Neuron (in vitro differentiated cells): ENCODE measurements around the gene MICAL3.
"Not testable (repeated sequence)": the region's sequence is repeated elsewhere in the genome, so short reads cannot be mapped to it uniquely, and the experiment has no call there.

ENCODE experiments used
- H2AFZ ChIP-seq: one replicate; pipeline ENCODE4 v1.6.1; 2013; ENCODE audit warnings: low read depth, mild to moderate bottlenecking, inconsistent platforms, low read length, moderate library complexity
- H3K27me3 ChIP-seq: one replicate; pipeline ENCODE4 v1.6.1; 2013; ENCODE audit warnings: low read length; ENCODE audit not compliant: insufficient read depth
- H3K36me3 ChIP-seq: one replicate; pipeline ENCODE4 v1.6.1; 2013; ENCODE audit warnings: low read length; ENCODE audit not compliant: insufficient read depth
- H3K4me1 ChIP-seq: one replicate; pipeline ENCODE4 v1.6.1; 2013; ENCODE audit warnings: low read length; ENCODE audit not compliant: insufficient read depth
- H3K4me3 ChIP-seq: 2 replicates; pipeline ENCODE4 v1.5.1; 2013; ENCODE audit warnings: mild to moderate bottlenecking, low read length, moderate library complexity
- H3K9me3 ChIP-seq: one replicate; pipeline ENCODE4 v1.6.1; 2013; ENCODE audit warnings: low read length

MICAL3 gene

GRCh38 chr22:17772249-17772957, 252.0 kb downstream of the MICAL3 start:
- Histone ChIP-seq H3K27me3 (no peaks in the 10 kb centered on the region), H3K4me1 (peaks cover 24% of the 10 kb centered on the region), H3K4me3 (peak overlapping the region; percentile 61), H2AFZ (no peak overlapping the region), H3K9me3 (no peaks in the 10 kb centered on the region), H3K36me3 (no peaks in the 10 kb centered on the region)

GRCh38 chr22:17770180-17771077, 253.9 kb downstream of the MICAL3 start:
- Histone ChIP-seq H3K9me3 (no peaks in the 10 kb centered on the region), H2AFZ (no peak overlapping the region), H3K4me1 (peaks cover 21% of the 10 kb centered on the region), H3K4me3 (no peak overlapping the region), H3K36me3 (no peaks in the 10 kb centered on the region), H3K27me3 (no peaks in the 10 kb centered on the region)

- Histone ChIP-seq H3K4me1 (peaks cover 14% of the 10 kb centered on the region), H3K36me3 (no peaks in the 10 kb centered on the region), H3K27me3 (no peaks in the 10 kb centered on the region), H2AFZ (no peak overlapping the region), H3K4me3 (no peak overlapping the region), H3K9me3 (no peaks in the 10 kb centered on the region)
Measured at GRCh38 chr22:17769716-17770082, 254.7 kb downstream of the MICAL3 start.

- H3K9me3 ChIP-seq, result no peaks in the 10 kb centered on the region
- no peaks in the 10 kb centered on the region for H3K27me3 ChIP-seq
- no peak overlapping the region for H2AFZ ChIP-seq
- peaks cover 12% of the 10 kb centered on the region for H3K4me1 ChIP-seq
- H3K4me3 ChIP-seq, result no peak overlapping the region
- H3K36me3 ChIP-seq, result no peaks in the 10 kb centered on the region
Measured at GRCh38 chr22:17769013-17769715, 255.2 kb downstream of the MICAL3 start.

- H3K36me3 ChIP-seq, result no peaks in the 10 kb centered on the region
- H3K4me1 ChIP-seq, result peaks cover under 1% of the 10 kb centered on the region
- H3K9me3 ChIP-seq, result no peaks in the 10 kb centered on the region
- no peak overlapping the region for H2AFZ ChIP-seq
- no peaks in the 10 kb centered on the region for H3K27me3 ChIP-seq
- no peak overlapping the region for H3K4me3 ChIP-seq
Measured at GRCh38 chr22:17767233-17768065, 256.9 kb downstream of the MICAL3 start.

- H3K36me3 ChIP-seq, H3K27me3 ChIP-seq, H3K4me1 ChIP-seq, H2AFZ ChIP-seq, H3K9me3 ChIP-seq, H3K4me3 ChIP-seq: not testable (repeated sequence)
Measured at GRCh38 chr22:17764852-17765251, 259.5 kb downstream of the MICAL3 start.

GRCh38 chr22:17764036-17764435, 260.3 kb downstream of the MICAL3 start:
- no peaks in the 10 kb centered on the region for H3K27me3 ChIP-seq
- no peak overlapping the region for H3K4me3 ChIP-seq
- H3K36me3 ChIP-seq, result no peaks in the 10 kb centered on the region
- H3K9me3 ChIP-seq, result no peaks in the 10 kb centered on the region
- H3K4me1 ChIP-seq, result no peaks in the 10 kb centered on the region
- no peak overlapping the region for H2AFZ ChIP-seq

GRCh38 chr22:17763442-17763841, 260.9 kb downstream of the MICAL3 start:
- H3K4me3 ChIP-seq, H3K36me3 ChIP-seq, H3K27me3 ChIP-seq, H3K9me3 ChIP-seq, H3K4me1 ChIP-seq, H2AFZ ChIP-seq: not testable (repeated sequence)

GRCh38 chr22:17761138-17761488, 263.2 kb downstream of the MICAL3 start:
- H2AFZ ChIP-seq, result no peak overlapping the region

GRCh38 chr22:17754233-17754925, 270.0 kb downstream of the MICAL3 start:
- Histone ChIP-seq H3K36me3 (no peaks in the 10 kb centered on the region), H2AFZ (no peak overlapping the region), H3K4me3 (no peak overlapping the region), H3K27me3 (no peaks in the 10 kb centered on the region), H3K9me3 (peaks cover 7% of the 10 kb centered on the region), H3K4me1 (no peaks in the 10 kb centered on the region)

More at GRCh38 chr22:17761138-17761488, 263.2 kb downstream of the MICAL3 start:
- H3K36me3 ChIP-seq, result no peaks in the 10 kb centered on the region
- no peaks in the 10 kb centered on the region for H3K4me1 ChIP-seq
- no peaks in the 10 kb centered on the region for H3K27me3 ChIP-seq
- H3K4me3 ChIP-seq, result no peak overlapping the region
- H3K9me3 ChIP-seq, result no peaks in the 10 kb centered on the region

- no peak overlapping the region for H2AFZ ChIP-seq
- no peaks in the 10 kb centered on the region for H3K27me3 ChIP-seq
- peaks cover 7% of the 10 kb centered on the region for H3K9me3 ChIP-seq
- H3K36me3 ChIP-seq, result no peaks in the 10 kb centered on the region
- H3K4me3 ChIP-seq, result no peak overlapping the region
- no peaks in the 10 kb centered on the region for H3K4me1 ChIP-seq
Measured at GRCh38 chr22:17753401-17753989, 270.9 kb downstream of the MICAL3 start.

GRCh38 chr22:17751596-17751995, 272.8 kb downstream of the MICAL3 start:
- H3K9me3 ChIP-seq, result peaks cover 7% of the 10 kb centered on the region
- no peaks in the 10 kb centered on the region for H3K4me1 ChIP-seq
- no peak overlapping the region for H3K4me3 ChIP-seq
- H3K27me3 ChIP-seq, result no peaks in the 10 kb centered on the region
- no peak overlapping the region for H2AFZ ChIP-seq
- H3K36me3 ChIP-seq, result no peaks in the 10 kb centered on the region
